Stimulated activated CD4-positive, alpha-beta T cell treated with anti-CD3 and anti-CD28 coated beads, Interleukin-4, amount 100 ng/mL, for 1 hour (primary cell): ENCODE data around the gene CNPY4.

Experiments used
- DNase-seq: peaks from one replicate; pipeline ENCODE4 v3.0.0-alpha.2; 2020

Gene CNPY4

GRCh38 chr7:100091411-100092181, 27.8 kb upstream of the CNPY4 start:
- no peak for DNase-seq

GRCh38 chr7:100093054-100093453, 26.4 kb upstream of the CNPY4 start:
- no peak for DNase-seq

GRCh38 chr7:100093498-100093897, 25.9 kb upstream of the CNPY4 start:
- no peak for DNase-seq

GRCh38 chr7:100093925-100094486, 25.4 kb upstream of the CNPY4 start:
- no peak for DNase-seq

- no peak for DNase-seq
Measured at GRCh38 chr7:100095289-100095688, 24.1 kb upstream of the CNPY4 start.

GRCh38 chr7:100095704-100096103, 23.7 kb upstream of the CNPY4 start:
- DNase-seq, result no peak

GRCh38 chr7:100098913-100099312, 20.5 kb upstream of the CNPY4 start:
- no peak for DNase-seq

- DNase-seq, result no peak
Measured at GRCh38 chr7:100099452-100099851, 20.0 kb upstream of the CNPY4 start.

GRCh38 chr7:100100420-100101015, 18.9 kb upstream of the CNPY4 start:
- DNase-seq, result peak; percentile 86

- peak; percentile 95 for DNase-seq
Measured at GRCh38 chr7:100101016-100101862, 18.2 kb upstream of the CNPY4 start, which contains the start of the genes AP4M1 and MCM7. Gene AP4M1 (plus strand): TSS chr7:100101643. CDS start chr7:100101715, 72 bp downstream. Gene MCM7 (minus strand): TSS chr7:100101397. CDS start chr7:100101294, 103 bp downstream.

GRCh38 chr7:100102950-100103840, 16.2 kb upstream of the CNPY4 start:
- DNase-seq, result no peak

- no peak for DNase-seq
Measured at GRCh38 chr7:100105534-100105933, 13.9 kb upstream of the CNPY4 start.

GRCh38 chr7:100106633-100107032, 12.8 kb upstream of the CNPY4 start:
- DNase-seq, result no peak

- no peak for DNase-seq
Measured at GRCh38 chr7:100107125-100107737, 12.2 kb upstream of the CNPY4 start.

GRCh38 chr7:100107890-100108289, 11.5 kb upstream of the CNPY4 start:
- DNase-seq, result no peak

GRCh38 chr7:100109521-100110163, 9.8 kb upstream of the CNPY4 start:
- no peak for DNase-seq

GRCh38 chr7:100111156-100111555, 8.3 kb upstream of the CNPY4 start:
- DNase-seq, result no peak

GRCh38 chr7:100111914-100112313, 7.5 kb upstream of the CNPY4 start:
- no peak for DNase-seq

GRCh38 chr7:100115026-100115425, 4.4 kb upstream of the CNPY4 start:
- DNase-seq, result no peak

GRCh38 chr7:100118388-100119071, 904 bp upstream of the CNPY4 start:
- no peak for DNase-seq
